ENCODE measurements around the gene PDZD2.
"Not testable (repeated sequence)": the region's sequence is repeated elsewhere in the genome, so short reads cannot be mapped to it uniquely, and the experiment has no call there.

PDZD2 gene

GRCh38 chr5:32014096-32014745 is 375.3 kb downstream of the PDZD2 start:
- DNase-seq (ENCODE audit: low spot score) = no peak

GRCh38 chr5:32015262-32015661 is 376.3 kb downstream of the PDZD2 start:
- DNase-seq (ENCODE audit: low spot score) = not testable (repeated sequence)

GRCh38 chr5:32017692-32018367 is 378.9 kb downstream of the PDZD2 start:
- DNase-seq (ENCODE audit: low spot score) = no peak

GRCh38 chr5:32018476-32019436 is 379.8 kb downstream of the PDZD2 start:
- DNase-seq (ENCODE audit: low spot score) = no peak

- DNase-seq (ENCODE audit: low spot score) = peak; percentile 5
Measured at GRCh38 chr5:32020271-32020670, 381.3 kb downstream of the PDZD2 start.

- DNase-seq (ENCODE audit: low spot score) = no peak
Measured at GRCh38 chr5:32020946-32021345, 382.0 kb downstream of the PDZD2 start.

GRCh38 chr5:32021771-32022170 is 382.8 kb downstream of the PDZD2 start:
- DNase-seq (ENCODE audit: low spot score) = no peak

- no peak for DNase-seq (ENCODE audit: low spot score)
Measured at GRCh38 chr5:32022638-32023037, 383.7 kb downstream of the PDZD2 start.

GRCh38 chr5:32023816-32024215 is 384.9 kb downstream of the PDZD2 start:
- no peak for DNase-seq (ENCODE audit: low spot score)

GRCh38 chr5:32024751-32025150 is 385.8 kb downstream of the PDZD2 start:
- no peak for DNase-seq (ENCODE audit: low spot score)

- no peak for DNase-seq (ENCODE audit: low spot score)
Measured at GRCh38 chr5:32027093-32027716, 388.3 kb downstream of the PDZD2 start.

GRCh38 chr5:32027717-32028458 is 389.0 kb downstream of the PDZD2 start:
- DNase-seq (ENCODE audit: low spot score) = no peak

- no peak for DNase-seq (ENCODE audit: low spot score)
Measured at GRCh38 chr5:32029261-32029660, 390.3 kb downstream of the PDZD2 start.

- no peak for DNase-seq (ENCODE audit: low spot score)
Measured at GRCh38 chr5:32029781-32030180, 390.9 kb downstream of the PDZD2 start.

GRCh38 chr5:32030222-32030621 is 391.3 kb downstream of the PDZD2 start:
- DNase-seq (ENCODE audit: low spot score) = no peak

- no peak for DNase-seq (ENCODE audit: low spot score)
Measured at GRCh38 chr5:32030686-32031085, 391.8 kb downstream of the PDZD2 start.

GRCh38 chr5:32031089-32031488 is 392.2 kb downstream of the PDZD2 start:
- no peak for DNase-seq (ENCODE audit: low spot score)

- no peak for DNase-seq (ENCODE audit: low spot score)
Measured at GRCh38 chr5:32038523-32038922, 399.6 kb downstream of the PDZD2 start.

GRCh38 chr5:32039133-32039532 is 400.2 kb downstream of the PDZD2 start:
- DNase-seq (ENCODE audit: low spot score) = not testable (repeated sequence)

- DNase-seq (ENCODE audit: low spot score) = not testable (repeated sequence)
Measured at GRCh38 chr5:32039601-32040000, 400.7 kb downstream of the PDZD2 start.

- not testable (repeated sequence) for DNase-seq (ENCODE audit: low spot score)
Measured at GRCh38 chr5:32040181-32040695, 401.3 kb downstream of the PDZD2 start.
